ENCODE results near the gene SRRD. TPM values are rescaled to one million over a fixed set of nuclear protein-coding genes. Genes with fewer than 3 reads are reported as not detected.

SRRD gene
- total RNA-seq, 4 donors from 2014 or later = 5.8 to 18.3 (median 14.5) TPM

- TF ChIP-seq, protein P1, sequence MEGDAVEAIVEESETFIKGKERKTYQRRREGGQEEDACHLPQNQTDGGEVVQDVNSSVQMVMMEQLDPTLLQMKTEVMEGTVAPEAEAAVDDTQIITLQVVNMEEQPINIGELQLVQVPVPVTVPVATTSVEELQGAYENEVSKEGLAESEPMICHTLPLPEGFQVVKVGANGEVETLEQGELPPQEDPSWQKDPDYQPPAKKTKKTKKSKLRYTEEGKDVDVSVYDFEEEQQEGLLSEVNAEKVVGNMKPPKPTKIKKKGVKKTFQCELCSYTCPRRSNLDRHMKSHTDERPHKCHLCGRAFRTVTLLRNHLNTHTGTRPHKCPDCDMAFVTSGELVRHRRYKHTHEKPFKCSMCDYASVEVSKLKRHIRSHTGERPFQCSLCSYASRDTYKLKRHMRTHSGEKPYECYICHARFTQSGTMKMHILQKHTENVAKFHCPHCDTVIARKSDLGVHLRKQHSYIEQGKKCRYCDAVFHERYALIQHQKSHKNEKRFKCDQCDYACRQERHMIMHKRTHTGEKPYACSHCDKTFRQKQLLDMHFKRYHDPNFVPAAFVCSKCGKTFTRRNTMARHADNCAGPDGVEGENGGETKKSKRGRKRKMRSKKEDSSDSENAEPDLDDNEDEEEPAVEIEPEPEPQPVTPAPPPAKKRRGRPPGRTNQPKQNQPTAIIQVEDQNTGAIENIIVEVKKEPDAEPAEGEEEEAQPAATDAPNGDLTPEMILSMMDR (IDR thresholded peaks at IDR 0.05; ENCODE audit: low read depth) = no peak
Measured at GRCh38 chr22:26513838-26514237, 30.2 kb downstream of the SRRD start.

- TF ChIP-seq, protein P1 (IDR thresholded peaks at IDR 0.05; ENCODE audit: low read depth) = no peak
Measured at GRCh38 chr22:26514419-26515161, 30.9 kb downstream of the SRRD start.

DNA sequence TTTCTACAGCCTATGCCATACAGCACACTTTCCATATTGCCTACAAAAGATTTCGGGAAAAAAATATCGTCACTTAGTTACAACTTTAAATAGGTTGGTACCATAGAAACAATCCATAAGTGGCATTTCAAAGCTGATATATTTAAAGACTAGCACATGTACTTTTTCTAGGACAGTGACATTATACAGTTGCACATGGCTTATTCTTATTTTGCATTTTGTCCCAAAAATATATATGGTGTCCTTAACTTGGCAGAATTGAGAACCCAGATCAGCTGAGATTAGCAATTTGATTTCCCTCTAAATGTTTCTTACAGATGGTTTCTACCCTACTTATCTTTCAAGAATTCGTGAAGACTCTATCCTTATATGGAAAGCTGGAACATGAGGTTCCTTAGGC is 32.3 kb downstream of the SRRD start:
- TF ChIP-seq, protein P1 (IDR thresholded peaks at IDR 0.05; ENCODE audit: low read depth) = no peak

- TF ChIP-seq, protein P1 (IDR thresholded peaks at IDR 0.05; ENCODE audit: low read depth) = no peak
Measured at GRCh38 chr22:26516503-26516902, 32.8 kb downstream of the SRRD start.

DNA sequence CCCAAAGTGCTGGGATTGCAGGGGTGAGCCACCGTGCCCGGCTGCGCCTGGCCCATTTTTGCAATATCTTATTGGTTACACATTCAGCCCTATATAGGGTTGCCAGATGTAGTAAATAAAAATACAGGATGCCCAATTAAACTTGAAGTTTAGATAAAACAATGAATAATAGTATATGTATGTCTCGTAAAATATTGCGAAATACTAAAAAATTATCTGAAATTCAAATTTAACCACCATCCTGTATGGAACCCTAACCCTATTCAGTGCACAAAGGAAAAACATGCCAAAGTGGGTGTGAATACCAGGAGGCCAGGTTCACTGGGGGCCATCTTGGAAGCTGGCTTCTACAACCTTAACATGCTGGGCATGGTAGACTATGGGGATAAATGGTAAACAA is 33.8 kb downstream of the SRRD start:
- TF ChIP-seq, protein P1 (IDR thresholded peaks at IDR 0.05; ENCODE audit: low read depth) = no peak

- TF ChIP-seq, protein P1 (IDR thresholded peaks at IDR 0.05; ENCODE audit: low read depth) = no peak
Measured at GRCh38 chr22:26522012-26522411, 38.3 kb downstream of the SRRD start.

DNA sequence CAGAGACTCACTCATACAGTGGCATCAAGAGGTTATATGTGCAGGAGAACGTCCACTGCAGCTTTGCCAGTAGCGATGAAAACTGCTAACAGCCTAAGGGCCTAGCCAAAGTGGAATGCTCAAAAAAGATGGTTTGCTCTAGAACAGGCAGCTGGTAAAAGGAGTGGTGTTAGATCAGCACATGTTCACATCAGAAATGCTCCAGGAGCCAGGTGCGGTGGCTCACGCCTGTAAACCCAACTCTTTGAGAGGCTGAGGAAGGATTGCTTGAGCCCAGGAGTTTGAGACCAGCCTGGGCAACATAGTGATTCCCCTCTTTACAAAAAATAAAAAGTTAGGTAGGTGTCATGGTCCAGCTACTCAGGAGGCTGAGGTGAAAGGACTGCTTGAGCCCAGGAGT is 38.9 kb downstream of the SRRD start:
- TF ChIP-seq, protein P1 (IDR thresholded peaks at IDR 0.05; ENCODE audit: low read depth) = no peak

Data from subcutaneous adipose tissue (tissue), 4 donors.